SW480 (cell line): ENCODE results near the gene GNB3.

ENCODE experiments used
- DNase-seq: peaks from one replicate; pipeline ENCODE4 v3.0.0-alpha.2; 2016; ENCODE audit warnings: low spot score

GNB3 gene

DNA sequence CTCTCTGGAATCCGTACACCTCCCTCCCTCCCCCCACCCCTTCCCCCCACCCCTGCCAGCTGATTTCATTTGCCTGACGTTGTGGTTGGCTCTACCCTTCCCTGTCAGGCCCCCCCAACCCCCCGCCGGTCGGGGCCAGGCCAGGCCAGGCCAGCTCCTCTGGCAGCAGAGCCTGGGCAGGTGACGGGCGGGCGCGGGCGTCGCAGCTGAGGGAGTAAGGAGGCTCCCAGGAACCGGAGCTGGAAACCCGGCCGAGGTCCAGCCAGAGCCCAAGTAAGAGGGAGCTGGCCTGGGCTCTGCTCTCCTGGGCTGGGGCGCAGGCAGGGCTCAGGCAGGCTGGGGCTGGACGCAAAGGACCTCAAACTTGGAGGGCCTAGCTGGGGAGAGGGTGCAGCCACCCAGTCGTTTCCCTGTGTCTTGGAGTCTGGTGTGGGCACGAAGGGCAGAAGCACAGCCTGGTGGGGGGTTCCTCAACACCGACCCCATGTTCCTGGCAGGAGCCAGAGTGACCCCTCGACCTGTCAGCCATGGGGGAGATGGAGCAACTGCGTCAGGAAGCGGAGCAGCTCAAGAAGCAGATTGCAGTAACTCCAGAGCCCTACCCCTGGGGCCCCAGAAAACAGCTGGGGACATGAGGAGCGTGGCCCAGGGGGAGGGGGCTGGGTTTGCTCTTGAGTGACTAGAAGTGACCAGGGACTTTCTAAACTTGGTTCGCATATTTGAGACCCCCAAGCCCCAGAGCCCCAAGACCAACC, at the start of gene GNB3:
GNB3 (plus strand) TSS at position 165 of the 755 bp plus-strand sequence; CDS start at position 528, 363 bp downstream.
- no peak for DNase-seq

GRCh38 chr12:6791931-6792520, 48.7 kb upstream of the GNB3 start:
- DNase-seq, result no peak

DNA sequence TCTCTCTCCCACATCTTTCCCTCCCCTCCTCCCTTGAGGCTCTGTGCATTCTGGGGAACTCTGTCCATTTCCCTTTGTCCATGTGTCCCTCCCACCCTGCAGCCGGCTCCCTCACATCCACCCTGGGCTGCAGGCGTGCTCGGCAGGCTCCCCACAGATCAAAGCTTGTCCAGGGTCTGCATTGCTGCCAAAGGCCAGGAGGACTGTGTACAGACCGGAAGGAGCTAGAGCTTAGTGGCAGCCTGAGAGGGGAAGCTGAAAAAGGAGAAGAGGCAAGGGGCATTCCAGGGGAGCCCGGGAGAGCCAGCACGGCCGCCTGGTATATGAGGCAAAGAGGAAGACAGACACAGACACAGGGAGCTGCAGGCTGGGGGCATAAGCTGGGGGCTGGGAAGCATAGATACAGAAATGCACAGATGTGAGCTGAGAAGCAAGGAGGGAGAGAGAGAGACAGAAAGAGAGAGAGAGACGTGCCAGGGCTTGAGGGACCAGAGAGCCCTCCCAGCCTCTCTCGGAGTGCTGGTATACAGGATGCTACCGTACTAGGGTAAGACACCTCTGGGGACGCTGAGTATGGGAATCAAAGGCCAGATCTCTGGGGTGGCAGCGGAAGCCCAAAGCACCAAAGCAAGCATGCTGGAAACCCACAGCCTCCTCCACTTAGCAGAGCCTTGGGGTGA, 48.1 kb upstream of the GNB3 start:
- DNase-seq, result peak; percentile 33

GRCh38 chr12:6795088-6795487, 45.6 kb upstream of the GNB3 start:
- DNase-seq, result no peak

DNA sequence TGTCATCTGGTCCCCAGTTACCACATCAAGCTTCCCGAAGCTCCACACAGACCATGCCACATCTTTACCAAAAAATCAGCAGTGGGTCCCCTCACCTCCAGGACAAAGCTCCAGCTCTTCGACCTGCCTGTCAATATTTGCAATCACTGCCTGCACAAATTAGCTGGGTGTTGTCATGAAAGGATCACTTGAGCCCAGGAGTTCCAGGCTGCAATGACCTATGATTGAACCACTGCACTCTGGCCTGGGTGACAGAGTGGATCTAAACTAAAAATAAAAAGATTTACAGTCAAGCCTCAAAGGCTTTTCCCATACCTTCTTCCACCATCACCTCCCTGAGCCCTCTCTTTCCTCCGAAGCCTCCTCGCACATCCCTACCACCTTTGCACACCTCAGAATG, 44.1 kb upstream of the GNB3 start:
- no peak for DNase-seq

DNA sequence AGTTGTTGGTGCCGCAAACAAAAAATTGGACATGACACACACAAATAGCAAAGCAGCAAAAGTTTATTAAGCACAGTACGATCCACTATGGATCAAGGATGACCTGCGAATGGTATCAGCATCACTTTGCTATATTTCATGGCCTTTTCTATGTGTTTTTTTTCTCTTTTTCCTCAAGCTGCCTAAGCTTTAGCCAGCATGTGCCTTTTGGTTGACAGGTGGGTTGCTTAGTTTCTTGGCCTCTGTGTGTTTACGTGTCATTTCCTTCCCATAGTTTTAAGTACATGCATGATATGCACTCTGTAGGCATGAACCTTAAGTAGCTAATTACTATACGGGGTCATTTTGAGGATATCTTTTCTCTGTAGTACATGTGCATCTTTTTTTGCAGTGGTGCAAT, 41.6 kb upstream of the GNB3 start:
- no peak for DNase-seq

DNA sequence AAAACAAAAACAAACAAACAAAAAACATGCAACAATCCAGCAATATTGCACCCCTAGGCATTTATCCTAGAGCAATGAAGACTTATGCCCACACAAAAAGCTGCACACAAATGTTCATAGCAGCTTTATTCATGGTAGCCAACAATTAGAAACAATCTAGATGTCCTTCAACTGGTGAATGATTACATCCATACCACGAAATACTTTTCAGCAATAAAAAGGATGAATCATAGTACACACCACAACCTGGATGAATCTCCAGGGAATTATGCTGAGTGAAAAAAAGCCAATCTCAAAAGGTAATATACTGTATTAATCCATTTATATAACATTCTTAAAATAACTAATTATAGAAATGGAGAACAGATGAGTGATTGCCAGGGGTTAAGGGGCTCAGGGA, 33.6 kb upstream of the GNB3 start:
- peak; percentile 75 for DNase-seq

DNA sequence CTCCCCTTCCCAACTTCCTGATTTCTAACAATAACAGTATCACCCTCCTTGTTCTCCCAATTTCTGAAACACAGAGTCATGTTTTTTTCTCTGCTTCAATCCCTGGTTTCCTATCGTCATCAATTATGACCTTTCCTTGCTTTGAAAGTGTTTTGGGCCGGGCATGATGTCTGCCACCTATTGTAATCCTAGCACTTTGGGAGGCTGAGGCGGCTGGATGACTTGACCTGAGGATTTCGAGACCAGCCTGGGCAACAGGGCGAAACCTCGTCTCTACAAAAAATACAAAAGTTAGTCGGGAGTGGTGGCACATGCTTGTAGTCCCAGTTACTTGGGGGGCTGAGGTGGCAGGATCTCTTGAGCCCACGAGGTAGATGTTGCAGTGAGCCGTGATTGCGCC, 31.7 kb upstream of the GNB3 start:
- no peak for DNase-seq

GRCh38 chr12:6810758-6811157, 30.0 kb upstream of the GNB3 start:
- DNase-seq, result no peak

- DNase-seq, result no peak
Measured at GRCh38 chr12:6813363-6813762, 27.4 kb upstream of the GNB3 start.

DNA sequence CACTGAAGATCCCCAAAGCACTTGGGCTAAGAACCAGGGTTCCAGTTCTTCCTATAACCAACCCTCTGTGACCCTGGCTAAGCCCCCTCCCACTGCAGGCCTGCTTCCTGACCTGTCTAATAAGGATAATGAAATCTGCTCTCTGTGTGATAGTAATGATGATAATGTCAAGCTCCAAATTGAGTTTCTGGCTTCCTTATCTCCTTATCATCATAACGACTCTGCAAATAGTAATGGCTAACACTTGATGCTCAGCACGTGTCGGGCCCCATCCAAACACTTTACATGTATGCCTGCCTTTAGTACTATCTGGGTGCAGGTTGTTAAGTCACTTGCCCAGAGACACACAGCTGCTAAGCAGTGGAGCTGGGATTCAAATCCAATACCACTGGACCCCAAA, 24.1 kb upstream of the GNB3 start:
- DNase-seq, result no peak

GRCh38 chr12:6817098-6817497, 23.6 kb upstream of the GNB3 start:
- no peak for DNase-seq

DNA sequence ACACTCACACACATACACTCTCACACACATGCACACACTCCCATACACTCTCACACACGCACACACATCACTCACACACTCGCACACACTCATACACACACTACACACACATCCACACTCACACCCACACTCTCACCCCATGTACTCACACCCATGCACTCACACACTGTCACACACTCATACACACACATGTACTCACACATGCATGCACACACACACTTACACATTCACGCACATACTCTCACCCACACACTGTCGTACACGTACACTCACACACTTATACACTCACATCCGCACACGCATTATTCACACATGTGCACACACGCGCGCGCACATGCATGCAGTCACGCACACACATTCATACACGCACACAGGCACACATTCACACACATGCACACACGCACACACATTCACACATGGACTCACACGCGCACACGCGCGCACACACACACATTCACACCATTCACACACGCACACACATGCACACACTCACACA, 23.0 kb upstream of the GNB3 start:
- no peak for DNase-seq

DNA sequence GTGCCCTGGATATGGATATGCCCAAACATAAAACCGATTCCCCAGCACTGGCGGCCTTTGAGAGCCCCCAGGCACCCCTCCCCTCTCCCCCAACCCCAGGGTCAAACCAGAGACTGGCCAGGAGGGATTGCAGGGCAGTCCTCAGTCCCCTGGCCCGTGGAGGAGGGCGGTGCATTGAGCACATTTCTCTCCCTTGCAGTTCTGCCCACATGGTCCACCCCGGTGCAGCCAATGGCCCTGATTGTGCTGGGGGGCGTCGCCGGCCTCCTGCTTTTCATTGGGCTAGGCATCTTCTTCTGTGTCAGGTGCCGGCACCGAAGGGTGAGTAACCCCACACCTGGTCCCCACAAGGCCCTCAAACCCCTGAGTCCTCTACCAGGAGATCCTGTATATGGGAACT, 22.5 kb upstream of the GNB3 start:
- no peak for DNase-seq

- no peak for DNase-seq
Measured at GRCh38 chr12:6818645-6819044, 22.1 kb upstream of the GNB3 start.

GRCh38 chr12:6819106-6820030, 21.4 kb upstream of the GNB3 start:
- DNase-seq, result no peak

DNA sequence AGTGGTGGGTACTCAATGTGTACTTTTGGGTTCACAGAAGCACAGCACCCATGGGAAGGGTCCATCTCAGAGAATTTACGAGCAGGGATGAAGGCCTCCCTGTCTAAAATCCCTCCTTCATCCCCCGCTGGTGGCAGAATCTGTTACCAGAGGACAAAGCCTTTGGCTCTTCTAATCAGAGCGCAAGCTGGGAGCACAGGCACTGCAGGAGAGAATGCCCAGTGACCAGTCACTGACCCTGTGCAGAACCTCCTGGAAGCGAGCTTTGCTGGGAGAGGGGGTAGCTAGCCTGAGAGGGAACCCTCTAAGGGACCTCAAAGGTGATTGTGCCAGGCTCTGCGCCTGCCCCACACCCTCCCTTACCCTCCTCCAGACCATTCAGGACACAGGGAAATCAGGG, 20.6 kb upstream of the GNB3 start:
- DNase-seq, result no peak

- DNase-seq, result peak; percentile 24
Measured at GRCh38 chr12:6821591-6822425, 18.9 kb upstream of the GNB3 start, which contains the start of gene GPR162. TSS of gene GPR162 (plus strand) at chr12:6821821. CDS start at chr12:6823899, 2,078 bp downstream.

DNA sequence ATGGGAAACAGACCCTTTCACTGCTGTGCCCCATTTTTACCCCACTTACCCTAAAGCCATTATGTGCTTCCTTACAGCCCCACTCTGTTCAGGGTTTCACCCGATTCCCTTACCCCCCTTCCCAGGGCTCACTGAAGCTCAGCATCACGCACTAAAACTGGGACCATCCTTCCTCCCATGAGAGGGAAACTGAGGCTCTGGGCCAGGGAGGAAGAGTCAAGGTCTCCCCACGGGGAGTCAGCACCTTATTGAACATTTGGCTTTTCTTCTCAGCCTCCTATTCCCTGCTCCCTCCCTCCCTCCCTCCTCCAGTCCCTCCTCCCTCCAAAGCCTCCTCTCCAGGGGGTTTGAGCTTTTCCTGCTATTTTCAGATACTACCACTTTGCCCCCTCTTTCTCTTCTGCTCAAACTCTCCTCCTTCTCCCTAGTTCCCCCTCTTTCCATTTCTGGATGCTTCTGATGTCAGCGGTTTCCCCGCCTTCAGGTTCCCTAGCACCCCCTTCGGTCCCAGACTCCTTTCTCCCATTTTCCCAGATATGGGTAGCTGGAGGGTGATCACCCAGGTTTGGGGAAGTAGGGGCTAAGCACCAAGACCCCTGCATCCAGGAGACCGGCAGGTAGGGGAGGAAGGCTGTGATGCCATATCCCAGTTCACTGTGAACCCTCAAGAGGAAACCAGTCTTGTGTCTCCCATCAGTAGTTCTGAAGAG, 18.1 kb upstream of the GNB3 start:
- no peak for DNase-seq
